Astrocyte (in vitro differentiated cells and primary cell): ENCODE results near the gene ADIPOQ. TPM values are rescaled to one million over a fixed set of nuclear protein-coding genes. Genes with fewer than 3 reads are reported as not detected.
"Not testable (repeated sequence)": the region's sequence is repeated elsewhere in the genome, so short reads cannot be mapped to it uniquely, and the experiment has no call there.

ENCODE experiments used
- DNase-seq: peaks from one replicate; pipeline ENCODE4 v3.0.0-alpha.2; 2010; ENCODE audit warnings: low read depth
- FAIRE-seq: peaks from 2 replicates; lab custom pipeline; 2011; peaks lifted over from hg19 to GRCh38; lab: Jason Lieb, UNC
- H2AFZ ChIP-seq: 2 replicates; pipeline ENCODE4 v1.6.0; 2012; ENCODE audit warnings: low read depth, low read length, inconsistent platforms
- H3K27ac ChIP-seq: 2 replicates; pipeline ENCODE4 v1.5.1; 2011; ENCODE audit warnings: low read depth, low read length, inconsistent platforms
- H3K27me3 ChIP-seq: 2 replicates; pipeline ENCODE4 v1.6.0; 2011; ENCODE audit warnings: low read length, inconsistent platforms; ENCODE audit not compliant: insufficient read depth
- H3K36me3 ChIP-seq: 2 replicates; pipeline ENCODE4 v1.5.1; 2011; ENCODE audit warnings: low read length, inconsistent platforms; ENCODE audit not compliant: insufficient read depth
- H3K4me1 ChIP-seq: 2 replicates; pipeline ENCODE4 v1.5.1; 2011; ENCODE audit warnings: low read length, inconsistent platforms; ENCODE audit not compliant: insufficient read depth
- H3K4me2 ChIP-seq: 2 replicates; pipeline ENCODE4 v1.6.0; 2012; ENCODE audit warnings: low read length, inconsistent platforms
- H3K4me3 ChIP-seq: 2 replicates; pipeline ENCODE4 v1.5.1; 2011; ENCODE audit warnings: low read depth, mild to moderate bottlenecking, low read length, inconsistent platforms; ENCODE audit not compliant: insufficient read depth
- H3K79me2 ChIP-seq: 2 replicates; pipeline ENCODE4 v1.6.0; 2012; ENCODE audit warnings: mild to moderate bottlenecking, low read length, inconsistent platforms; ENCODE audit not compliant: insufficient read depth
- H3K9ac ChIP-seq: 2 replicates; pipeline ENCODE4 v1.6.0; 2012; ENCODE audit warnings: mild to moderate bottlenecking, low read length, inconsistent platforms
- H3K9me3 ChIP-seq: 2 replicates; pipeline ENCODE4 v1.5.1; 2012; ENCODE audit warnings: low read depth, mild to moderate bottlenecking, low read length, inconsistent platforms; ENCODE audit not compliant: insufficient read depth
- H4K20me1 ChIP-seq: 2 replicates; pipeline ENCODE4 v1.6.0; 2012; ENCODE audit warnings: low read length, inconsistent platforms; ENCODE audit not compliant: insufficient read depth
- H3K27ac Mint-ChIP-seq: one replicate; pipeline ENCODE4 v1.8.0; 2021; ENCODE audit warnings: mild to moderate bottlenecking, mixed read lengths; ENCODE audit not compliant: unreplicated experiment
- H3K27me3 Mint-ChIP-seq: one replicate; pipeline ENCODE4 v1.8.0; 2021; ENCODE audit warnings: low read depth, mixed read lengths; ENCODE audit not compliant: unreplicated experiment
- H3K36me3 Mint-ChIP-seq: one replicate; pipeline ENCODE4 v1.8.0; 2021; ENCODE audit warnings: low read depth, mixed read lengths; ENCODE audit not compliant: unreplicated experiment
- H3K4me1 Mint-ChIP-seq: one replicate; pipeline ENCODE4 v1.8.0; 2021; ENCODE audit warnings: low read depth, mixed read lengths; ENCODE audit not compliant: unreplicated experiment
- H3K4me3 Mint-ChIP-seq: one replicate; pipeline ENCODE4 v1.8.0; 2021; ENCODE audit warnings: mild to moderate bottlenecking, moderate library complexity, mixed read lengths; ENCODE audit not compliant: unreplicated experiment
- H3K9me3 Mint-ChIP-seq: one replicate; pipeline ENCODE4 v1.8.0; 2021; ENCODE audit warnings: mild to moderate bottlenecking, mixed read lengths; ENCODE audit not compliant: unreplicated experiment
- EZH2 ChIP-seq: IDR thresholded peaks from 2 replicates; pipeline ENCODE4 v1.6.1; 2012; ENCODE audit warnings: mild to moderate bottlenecking, low read length, inconsistent platforms; ENCODE audit not compliant: insufficient read depth
- total RNA-seq: library from RNA; stranded (reverse); gene quantifications from 2 replicates; pipeline ENCODE4 v1.2.1, GENCODE V29; 2021
- TF ChIP-seq, protein P1 (sequence below): IDR thresholded peaks from 2 replicates; pipeline ENCODE4 v1.5.1; 2011; ENCODE audit warnings: low read depth, mild to moderate bottlenecking, inconsistent platforms, low read length, moderate library complexity; ENCODE audit not compliant: insufficient read depth

The ADIPOQ gene
- total RNA-seq, 1 donor from 2014 or later, result not detected

DNA sequence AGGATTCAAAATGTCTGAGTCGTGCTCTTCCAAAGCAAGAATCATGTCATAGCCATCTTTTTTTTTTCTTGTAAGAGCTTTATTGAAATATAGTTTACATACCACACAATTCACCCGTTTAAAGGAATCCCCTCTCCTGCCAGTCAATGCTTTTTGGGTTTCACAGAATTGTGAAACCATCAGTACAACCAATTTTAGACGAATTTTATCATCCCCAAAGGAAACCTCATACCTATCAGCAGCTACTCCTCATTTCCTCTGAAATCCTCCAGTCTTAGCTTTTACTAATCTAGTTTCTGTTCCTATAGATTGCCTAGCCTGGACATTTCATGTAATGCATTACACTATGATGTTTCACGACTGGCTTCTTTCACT is 39.6 kb downstream of the ADIPOQ start:
- no peaks in the 10 kb centered on the region for H3K9me3 ChIP-seq
- Mint-ChIP-seq H3K9me3 (no peaks in the 10 kb centered on the region), H3K4me3 (no peak overlapping the region), H3K27ac (peak overlapping the region; percentile 97), H3K36me3 (no peaks in the 10 kb centered on the region), H3K4me1 (peaks cover 31% of the 10 kb centered on the region), H3K27me3 (no peaks in the 10 kb centered on the region)
- no peak for FAIRE-seq
- no peaks in the 10 kb centered on the region for H3K27me3 ChIP-seq
- H3K4me1 ChIP-seq, result peaks cover 6% of the 10 kb centered on the region
- H2AFZ ChIP-seq, result peak overlapping the region; percentile 1
- H3K4me2 ChIP-seq, result no peak overlapping the region
- no peaks in the 10 kb centered on the region for H3K79me2 ChIP-seq
- DNase-seq, result no peak
- H4K20me1 ChIP-seq, result no peaks in the 10 kb centered on the region
- no peak overlapping the region for H3K4me3 ChIP-seq
- peak overlapping the region; percentile 28 for H3K27ac ChIP-seq
- H3K9ac ChIP-seq, result no peak overlapping the region
- TF ChIP-seq EZH2, result no peak
- TF ChIP-seq, protein P1, sequence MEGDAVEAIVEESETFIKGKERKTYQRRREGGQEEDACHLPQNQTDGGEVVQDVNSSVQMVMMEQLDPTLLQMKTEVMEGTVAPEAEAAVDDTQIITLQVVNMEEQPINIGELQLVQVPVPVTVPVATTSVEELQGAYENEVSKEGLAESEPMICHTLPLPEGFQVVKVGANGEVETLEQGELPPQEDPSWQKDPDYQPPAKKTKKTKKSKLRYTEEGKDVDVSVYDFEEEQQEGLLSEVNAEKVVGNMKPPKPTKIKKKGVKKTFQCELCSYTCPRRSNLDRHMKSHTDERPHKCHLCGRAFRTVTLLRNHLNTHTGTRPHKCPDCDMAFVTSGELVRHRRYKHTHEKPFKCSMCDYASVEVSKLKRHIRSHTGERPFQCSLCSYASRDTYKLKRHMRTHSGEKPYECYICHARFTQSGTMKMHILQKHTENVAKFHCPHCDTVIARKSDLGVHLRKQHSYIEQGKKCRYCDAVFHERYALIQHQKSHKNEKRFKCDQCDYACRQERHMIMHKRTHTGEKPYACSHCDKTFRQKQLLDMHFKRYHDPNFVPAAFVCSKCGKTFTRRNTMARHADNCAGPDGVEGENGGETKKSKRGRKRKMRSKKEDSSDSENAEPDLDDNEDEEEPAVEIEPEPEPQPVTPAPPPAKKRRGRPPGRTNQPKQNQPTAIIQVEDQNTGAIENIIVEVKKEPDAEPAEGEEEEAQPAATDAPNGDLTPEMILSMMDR, result no peak
- H3K36me3 ChIP-seq, result no peaks in the 10 kb centered on the region

DNA sequence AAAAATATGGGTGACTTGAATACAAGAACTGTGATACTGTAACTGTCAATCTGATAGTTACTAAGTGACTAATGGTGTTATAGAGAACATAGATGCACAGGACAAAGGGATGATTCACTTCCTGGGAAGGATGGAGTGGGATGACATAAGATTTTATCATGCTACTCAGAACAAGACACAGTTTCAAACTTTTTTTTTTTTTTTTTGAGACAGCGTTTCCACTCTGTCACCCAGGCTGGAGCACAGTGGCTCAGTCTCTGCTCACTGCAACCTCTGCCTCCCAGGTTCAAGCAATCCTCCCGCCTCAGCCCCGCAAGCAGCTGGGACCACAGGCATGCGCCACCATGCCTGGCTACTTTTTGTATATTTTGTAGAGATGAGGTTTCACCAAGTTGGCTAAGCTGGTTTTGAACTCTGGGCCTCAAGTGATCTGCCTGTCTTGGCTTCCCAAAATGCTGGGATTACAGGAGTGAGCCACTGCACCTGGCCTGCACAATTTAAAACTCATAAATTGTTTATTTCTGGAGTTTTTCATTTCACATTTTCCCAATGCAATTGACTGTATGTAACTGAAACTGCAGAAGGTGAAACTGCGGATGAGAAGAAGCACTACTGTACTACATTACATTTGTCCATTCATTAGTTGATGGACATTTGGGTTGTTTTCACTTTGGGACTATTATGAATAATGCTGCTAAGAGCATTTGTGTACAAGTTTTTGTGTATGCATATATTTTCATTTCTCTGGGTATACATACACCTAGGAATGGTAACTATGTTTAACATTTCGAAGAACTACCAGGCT is 40.6 kb downstream of the ADIPOQ start:
- peak overlapping the region; percentile 58 for H3K4me2 ChIP-seq
- H3K79me2 ChIP-seq, result no peaks in the 10 kb centered on the region
- no peaks in the 10 kb centered on the region for H3K36me3 Mint-ChIP-seq
- no peak overlapping the region for H3K27ac ChIP-seq
- no peak overlapping the region for H2AFZ ChIP-seq
- peak overlapping the region; percentile 84 for H3K27ac Mint-ChIP-seq
- no peaks in the 10 kb centered on the region for H3K9me3 ChIP-seq
- no peaks in the 10 kb centered on the region for H3K27me3 Mint-ChIP-seq
- H3K4me1 ChIP-seq, result peaks cover 6% of the 10 kb centered on the region
- peak; percentile 49 for FAIRE-seq
- no peak overlapping the region for H3K4me3 ChIP-seq
- DNase-seq, result peak; percentile 80
- no peaks in the 10 kb centered on the region for H4K20me1 ChIP-seq
- no peaks in the 10 kb centered on the region for H3K27me3 ChIP-seq
- no peak for TF ChIP-seq EZH2
- TF ChIP-seq, protein P1, result no peak
- no peaks in the 10 kb centered on the region for H3K36me3 ChIP-seq
- H3K9ac ChIP-seq, result peak overlapping the region; percentile 10
- no peaks in the 10 kb centered on the region for H3K9me3 Mint-ChIP-seq
- no peak overlapping the region for H3K4me3 Mint-ChIP-seq
- H3K4me1 Mint-ChIP-seq, result peaks cover 33% of the 10 kb centered on the region

DNA sequence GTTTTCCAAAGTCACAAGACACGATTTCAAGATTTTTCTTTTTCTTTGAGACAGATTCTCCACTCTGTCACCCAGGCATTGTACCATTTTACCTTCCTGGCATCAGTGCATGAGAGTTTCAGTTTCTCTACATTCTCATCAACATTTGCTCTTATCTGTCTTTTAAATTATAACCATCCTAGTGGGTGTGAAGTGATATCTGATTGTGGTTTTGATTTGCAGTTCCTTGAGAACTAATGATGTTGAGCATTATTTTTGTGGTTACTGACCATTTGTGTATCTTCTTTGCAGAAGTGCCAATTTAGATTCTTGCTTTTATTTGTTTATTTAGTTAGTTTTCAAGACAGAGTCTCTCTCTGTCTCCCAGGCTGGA is 41.2 kb downstream of the ADIPOQ start:
- H3K27ac Mint-ChIP-seq, result peak overlapping the region; percentile 84
- Histone ChIP-seq H3K9ac (no peak overlapping the region), H3K27me3 (no peaks in the 10 kb centered on the region), H3K9me3 (no peaks in the 10 kb centered on the region), H3K4me3 (no peak overlapping the region), H3K27ac (no peak overlapping the region), H3K4me2 (no peak overlapping the region), H3K4me1 (peaks cover 6% of the 10 kb centered on the region), H3K79me2 (no peaks in the 10 kb centered on the region), H2AFZ (no peak overlapping the region), H4K20me1 (no peaks in the 10 kb centered on the region), H3K36me3 (no peaks in the 10 kb centered on the region)
- H3K4me3 Mint-ChIP-seq, result no peak overlapping the region
- H3K36me3 Mint-ChIP-seq, result no peaks in the 10 kb centered on the region
- no peaks in the 10 kb centered on the region for H3K27me3 Mint-ChIP-seq
- peaks cover 35% of the 10 kb centered on the region for H3K4me1 Mint-ChIP-seq
- DNase-seq, result no peak
- no peak for FAIRE-seq
- TF ChIP-seq EZH2, result no peak
- TF ChIP-seq, protein P1, result no peak
- H3K9me3 Mint-ChIP-seq, result no peaks in the 10 kb centered on the region

DNA sequence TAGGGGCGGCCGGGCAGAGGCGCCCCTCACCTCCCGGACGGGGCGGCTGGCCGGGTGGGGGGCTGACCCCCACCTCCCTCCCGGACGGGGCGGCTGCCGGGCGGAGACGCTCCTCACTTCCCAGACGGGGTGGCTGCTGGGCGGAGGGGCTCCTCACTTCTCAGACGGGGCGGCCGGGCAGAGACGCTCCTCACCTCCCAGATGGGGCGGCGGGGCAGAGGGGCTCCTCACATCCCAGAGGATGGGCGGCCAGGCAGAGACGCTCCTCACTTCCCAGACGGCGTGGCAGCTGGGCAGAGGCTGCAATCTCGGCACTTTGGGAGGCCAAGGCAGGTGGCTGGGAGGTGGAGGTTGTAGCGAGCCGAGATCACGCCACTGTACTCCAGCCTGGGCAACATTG is 42.4 kb downstream of the ADIPOQ start:
- not testable (repeated sequence) for H3K27ac ChIP-seq, H3K4me1 ChIP-seq, H3K79me2 ChIP-seq, H3K9ac ChIP-seq, H3K4me3 Mint-ChIP-seq, H3K27me3 ChIP-seq, H3K9me3 Mint-ChIP-seq, H3K4me3 ChIP-seq, DNase-seq, FAIRE-seq, H3K9me3 ChIP-seq, H3K36me3 Mint-ChIP-seq, H4K20me1 ChIP-seq, H2AFZ ChIP-seq, H3K36me3 ChIP-seq, H3K4me2 ChIP-seq, H3K27me3 Mint-ChIP-seq, H3K27ac Mint-ChIP-seq
- H3K4me1 Mint-ChIP-seq, result peaks cover 36% of the 10 kb centered on the region
